Endothelial cell of umbilical vein (primary cell): ENCODE results near the gene DSCAML1. TPM values are rescaled to one million over a fixed set of nuclear protein-coding genes. Genes with fewer than 3 reads are reported as not detected.

Source experiments
- BruUV-seq: library from RNA; stranded (reverse); fragments of 400-500 nt; replicated peaks from 2 replicates; lab custom pipeline; 2021; lab: Mats Ljungman, UMichigan
- CTCF ChIA-PET: fragments of 300-600, 350-600 bp; sonication (Branson Sonifier 250); formaldehyde crosslinking; loops from one replicate; lab custom pipeline; 2021; ENCODE audit warnings: antibody characterized with exemption, inconsistent platforms; lab: Charles Lee
- POLR2A ChIA-PET: fragments of 300-600, 350-600 bp; sonication (Branson Sonifier 250); formaldehyde crosslinking; loops from one replicate; lab custom pipeline; 2021; ENCODE audit warnings: antibody characterized with exemption, inconsistent platforms; lab: Charles Lee
- DNase-seq: peaks from one replicate; pipeline ENCODE4 v3.0.0-alpha.2; 2011; ENCODE audit warnings: low read depth, low spot score
- FAIRE-seq: peaks from 2 replicates; lab custom pipeline; 2011; peaks lifted over from hg19 to GRCh38; lab: Jason Lieb, UNC
- H2AFZ ChIP-seq: 2 replicates; pipeline ENCODE4 v1.6.0; 2012; ENCODE audit warnings: low read depth, low read length, control low read depth, inconsistent platforms
- H3K27ac ChIP-seq: 2 replicates; pipeline ENCODE4 v1.5.1; 2011; ENCODE audit warnings: low read depth, mild to moderate bottlenecking, control low read depth, low read length, moderate library complexity; ENCODE audit not compliant: insufficient read depth
- H3K27me3 ChIP-seq, 2 experiments: 2 replicates each; pipeline versions ENCODE4 v1.6.0 to v1.6.1; 2011; ENCODE audit warnings: low read length in 2 of 2, mixed read lengths in 1 of 2; ENCODE audit not compliant: control insufficient read depth in 2 of 2, insufficient read depth in 2 of 2
- H3K36me3 ChIP-seq, 2 experiments: 2 replicates in 1 of 2; 3 replicates in 1 of 2; pipeline ENCODE4 v1.5.1; 2011; ENCODE audit warnings: low read length in 2 of 2, mild to moderate bottlenecking in 1 of 2, moderate library complexity in 1 of 2; ENCODE audit not compliant: control insufficient read depth in 2 of 2, insufficient read depth in 2 of 2; ENCODE audit errors: extremely low read depth in 1 of 2
- H3K4me1 ChIP-seq: 3 replicates; pipeline ENCODE4 v1.5.1; 2011; ENCODE audit warnings: mild to moderate bottlenecking, low read length; ENCODE audit not compliant: control insufficient read depth, insufficient read depth; ENCODE audit errors: extremely low read depth
- H3K4me2 ChIP-seq: 2 replicates; pipeline ENCODE4 v1.6.1; 2011; ENCODE audit warnings: low read length, control low read depth, mixed read lengths; ENCODE audit not compliant: insufficient read depth
- H3K4me3 ChIP-seq, 3 experiments: fragments of 200-600 bp in 1 of 3; sonication (generic), shearing (Covaris generic) in 1 of 3; replicated peaks in 1 of 3; 2 replicates each; pipeline ENCODE4 v1.5.1; 2011 to 2016; ENCODE audit warnings: control low read depth in 3 of 3, low read length in 3 of 3, mild to moderate bottlenecking in 2 of 3, inconsistent platforms in 1 of 3, low read depth in 1 of 3, moderate library complexity in 1 of 3; ENCODE audit not compliant: insufficient read depth in 1 of 3
- H3K79me2 ChIP-seq: 2 replicates; pipeline ENCODE4 v1.6.0; 2012; ENCODE audit warnings: low read length, inconsistent platforms; ENCODE audit not compliant: control insufficient read depth, insufficient read depth
- H3K9ac ChIP-seq: replicated peaks from 2 replicates; pipeline ENCODE3; 2011; ENCODE audit warnings: low read length, control low read depth; ENCODE audit not compliant: insufficient read depth; ENCODE audit errors: extremely low read depth
- H3K9me1 ChIP-seq: replicated peaks from 3 replicates; pipeline ENCODE4 v1.6.0; 2011; ENCODE audit warnings: mild to moderate bottlenecking, low read length; ENCODE audit not compliant: control insufficient read depth, insufficient read depth; ENCODE audit errors: extremely low read depth
- H3K9me3 ChIP-seq: replicated peaks from 2 replicates; pipeline ENCODE4 v1.5.1; 2012; ENCODE audit warnings: low read length, inconsistent platforms; ENCODE audit not compliant: control insufficient read depth, insufficient read depth
- H4K20me1 ChIP-seq: replicated peaks from 2 replicates; pipeline ENCODE3; 2011; ENCODE audit warnings: mild to moderate bottlenecking, low read length; ENCODE audit not compliant: control insufficient read depth, insufficient read depth; ENCODE audit errors: extremely low read depth
- CTCF ChIP-seq, 2 donors: IDR thresholded peaks; 1 replicate in 1 of 2; 2 replicates in 1 of 2; pipeline ENCODE4 v1.5.1; 2011; ENCODE audit warnings: low read length in 2 of 2, mild to moderate bottlenecking in 2 of 2, moderate library complexity in 2 of 2, control low read depth in 1 of 2, inconsistent platforms in 1 of 2, low read depth in 1 of 2; ENCODE audit not compliant: insufficient read depth in 1 of 2; ENCODE audit errors: extremely low read depth in 1 of 2
- EZH2 ChIP-seq: IDR thresholded peaks from 2 replicates; pipeline ENCODE4 v1.6.1; 2012; ENCODE audit warnings: borderline replicate concordance, low read depth, mild to moderate bottlenecking, moderate library complexity, low read length, inconsistent platforms; ENCODE audit not compliant: severe bottlenecking
- FOS ChIP-seq: IDR thresholded peaks from 2 replicates; pipeline ENCODE4 v1.6.1; 2011; ENCODE audit warnings: mild to moderate bottlenecking, low read length, moderate library complexity, borderline replicate concordance; ENCODE audit not compliant: insufficient read depth
- GATA2 ChIP-seq: IDR thresholded peaks from 2 replicates; pipeline ENCODE4 v1.7.0; 2011; ENCODE audit warnings: low read depth, mild to moderate bottlenecking, moderate library complexity, mixed read lengths, low read length; ENCODE audit not compliant: insufficient read length, insufficient read depth
- JUN ChIP-seq: IDR thresholded peaks from 2 replicates; pipeline ENCODE4 v1.6.1; 2011; ENCODE audit warnings: borderline replicate concordance, low read depth; ENCODE audit not compliant: insufficient read length, insufficient read depth
- MAX ChIP-seq: IDR thresholded peaks from 2 replicates; pipeline ENCODE4 v1.6.1; 2011; ENCODE audit not compliant: insufficient read depth, insufficient read length
- MYC ChIP-seq: IDR thresholded peaks from one replicate; pipeline ENCODE4 v1.6.1; 2011; ENCODE audit warnings: mild to moderate bottlenecking, low read depth, low read length
- POLR2A ChIP-seq: IDR thresholded peaks from 2 replicates; pipeline ENCODE4 v1.6.1; 2012; ENCODE audit warnings: low read depth, mild to moderate bottlenecking, control low read depth, low read length
- POLR2AphosphoS5 ChIP-seq: IDR thresholded peaks from 2 replicates; pipeline ENCODE4 v1.6.1; 2012; ENCODE audit warnings: low read depth, mild to moderate bottlenecking, control low read depth, low read length, moderate library complexity; ENCODE audit not compliant: insufficient read depth
- dilution Hi-C: fragments of 300-500 bp; cut with MboI; formaldehyde crosslinking; loops from one replicate; pipeline ENCODE4 v1.15.0; 2019; ENCODE audit warnings: low sequenced_read_pairs; ENCODE audit not compliant: extremely low pct_ligation_motif_present
- intact Hi-C: fragments of 100-400 bp; cut with micrococcal nuclease; formaldehyde crosslinking; loops from one replicate; pipeline ENCODE4 v1.10.0; 2022
- polyA plus RNA-seq, 4 experiments: library from polyadenylated mRNA; depleted of rRNA in 3 of 4; stranded (reverse) in 3 of 4; unstranded in 1 of 4; fragments of >200 nt; gene quantifications; 2 replicates each; pipeline versions ENCODE4 v1.2.1 to v1.2.3, GENCODE V29; 2011 to 2012; ENCODE audit warnings: missing spikeins in 1 of 4
- total RNA-seq: library from RNA; stranded (reverse); gene quantifications from 2 replicates; pipeline ENCODE4 v1.2.3, GENCODE V29; 2021

The DSCAML1 gene
- total and polyA plus RNA-seq, 2 donors (not counting 3 experiments of a cell fraction or from before 2014, with no cell fraction given), result not detected

- no peak for FAIRE-seq
- Histone ChIP-seq H3K36me3 (no peaks in the 10 kb centered on the region), H3K27ac (no peak overlapping the region), H3K4me1 (no peaks in the 10 kb centered on the region), H3K27me3 (peaks cover 0 to 4% of the 10 kb centered on the region in 2 experiments), H2AFZ (no peak overlapping the region), H3K9me1 (no peaks in the 10 kb centered on the region), H4K20me1 (no peaks in the 10 kb centered on the region), H3K9me3 (no peaks in the 10 kb centered on the region), H3K79me2 (no peaks in the 10 kb centered on the region), H3K9ac (no peak overlapping the region), H3K4me3 (no peak overlapping the region), H3K4me2 (no peak overlapping the region)
- POLR2A ChIA-PET, result no interaction called here
- no TSS peak for BruUV-seq
- intact Hi-C loops, result no loop called here
- TF ChIP-seq MAX, result no peak
- TF ChIP-seq EZH2, result no peak
- no peak for TF ChIP-seq POLR2A
- no peak for TF ChIP-seq FOS
- DNase-seq, result no peak
- CTCF ChIA-PET, result interaction anchor here (0.7 kb wide), 1 partner anchor 14 kb away, joined by 3 read pairs; no protein-coding TSS in a partner anchor
- dilution Hi-C loops, result no loop called here
Measured at GRCh38 chr11:117440258-117440657, 356.8 kb downstream of the DSCAML1 start.

- CTCF ChIA-PET, result interaction anchor here (0.8 kb wide), 1 partner anchor 13 kb away, joined by 3 read pairs; no protein-coding TSS in a partner anchor
- no peak for TF ChIP-seq JUN
- no peak for TF ChIP-seq CTCF (IDR thresholded peaks at IDR 0.05; ENCODE audit: extremely low read depth in 1 of 2, insufficient read depth in 1 of 2, low read depth in 1 of 2, low read length in 2 of 2)
- no peak for TF ChIP-seq EZH2
- TF ChIP-seq MYC, result no peak
- no peak for TF ChIP-seq GATA2
- TF ChIP-seq MAX, result no peak
- TF ChIP-seq POLR2AphosphoS5, result no peak
- no peak for TF ChIP-seq FOS
- no peak for TF ChIP-seq POLR2A
Measured at GRCh38 chr11:117439256-117439655, 357.8 kb downstream of the DSCAML1 start.

More at GRCh38 chr11:117439256-117439655, 357.8 kb downstream of the DSCAML1 start:
- H3K4me2 ChIP-seq, result no peak overlapping the region
- H3K9me1 ChIP-seq, result no peaks in the 10 kb centered on the region
- no peak overlapping the region for H3K27ac ChIP-seq
- H3K4me3 ChIP-seq, result no peak overlapping the region
- no peaks in the 10 kb centered on the region for H3K9me3 ChIP-seq
- H3K36me3 ChIP-seq, result no peaks in the 10 kb centered on the region
- no peaks in the 10 kb centered on the region for H3K4me1 ChIP-seq
- H3K27me3 ChIP-seq, result peaks cover 0 to 4% of the 10 kb centered on the region in 2 experiments
- no peak overlapping the region for H3K9ac ChIP-seq
- no peaks in the 10 kb centered on the region for H3K79me2 ChIP-seq
- POLR2A ChIA-PET, result no interaction called here
- no TSS peak for BruUV-seq
- intact Hi-C loops (no loop called here), dilution Hi-C loops (no loop called here)
- no peak for FAIRE-seq
- no peak for DNase-seq
- no peak overlapping the region for H2AFZ ChIP-seq
- no peaks in the 10 kb centered on the region for H4K20me1 ChIP-seq
